Esophagus squamous epithelium (tissue), 4 donors: ENCODE results near the gene CENPQ.

ENCODE experiments used
- CTCF ChIP-seq, 6 experiments: fragments of 450-650 bp in 4 of 6; fragments of 200-600 bp in 2 of 6; sonication (generic) in 2 of 6; IDR thresholded peaks; one replicate each; pipeline ENCODE4 v1.5.1; 2016 to 2019; ENCODE audit warnings: antibody characterized with exemption in 6 of 6, mild to moderate bottlenecking in 4 of 6, moderate library complexity in 4 of 6
- POLR2A ChIP-seq, 4 donors: fragments of 450-650 bp; IDR thresholded peaks; one replicate each; pipeline ENCODE4 v1.6.1; 2017; ENCODE audit warnings: antibody characterized with exemption in 4 of 4, mild to moderate bottlenecking in 4 of 4, moderate library complexity in 3 of 4

DNA sequence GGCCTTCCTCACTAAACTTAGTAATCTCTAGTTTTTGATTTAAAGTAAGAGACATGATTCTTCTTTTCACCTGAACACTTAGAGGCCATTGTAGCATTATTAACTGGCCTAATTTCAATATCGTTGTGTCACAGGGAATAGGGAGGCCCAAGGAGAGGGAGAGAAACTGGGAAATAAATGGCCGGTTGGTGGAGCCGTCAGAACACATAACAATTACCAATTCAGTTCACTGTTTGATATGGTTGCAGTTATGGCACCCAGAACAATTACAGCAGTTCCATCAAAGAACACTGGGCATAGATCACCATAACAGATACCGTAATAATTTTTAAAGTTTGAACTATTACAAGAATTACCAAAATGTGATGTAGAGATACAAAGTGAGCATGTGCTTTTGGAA, 27.5 kb downstream of the CENPQ start:
- TF ChIP-seq CTCF (IDR thresholded peaks at IDR 0.05) (no peak), POLR2A (IDR thresholded peaks at IDR 0.05) (no peak)
